DMS 273 (cell line): Measurements from ENCODE around the gene ATP5PD.

Experiments
- DNase-seq: peaks from one replicate; lab custom pipeline; 2025; ENCODE audit not compliant: unreplicated experiment; lab: John Stamatoyannopoulos, UW

Gene ATP5PD

GRCh38 chr17:75046407-75047289, at the start of gene ATP5PD, which contains the start of gene KCTD2:
ATP5PD (minus strand) TSS chr17:75046969; CDS start chr17:75042650, 4,319 bp downstream.
KCTD2 (plus strand) TSS chr17:75047225; CDS start chr17:75047251, 26 bp downstream.
- peak; percentile 99 for DNase-seq

GRCh38 chr17:75096082-75096625, 49.4 kb upstream of the ATP5PD start:
- DNase-seq, result no peak

- DNase-seq, result no peak
Measured at GRCh38 chr17:75094871-75095399, 48.2 kb upstream of the ATP5PD start.

- DNase-seq, result no peak
Measured at GRCh38 chr17:75093548-75094158, 46.9 kb upstream of the ATP5PD start.

GRCh38 chr17:75091855-75092327, 45.1 kb upstream of the ATP5PD start:
- DNase-seq, result no peak

- DNase-seq, result peak; percentile 80
Measured at GRCh38 chr17:75090871-75091854, 44.4 kb upstream of the ATP5PD start.

- no peak for DNase-seq
Measured at GRCh38 chr17:75088465-75089417, 42.0 kb upstream of the ATP5PD start.

GRCh38 chr17:75087558-75088453, 41.0 kb upstream of the ATP5PD start, which contains the start of gene SLC16A5:
SLC16A5 (plus strand) TSS chr17:75087954; CDS start chr17:75093637, 5,683 bp downstream.
- DNase-seq, result no peak

- DNase-seq, result no peak
Measured at GRCh38 chr17:75087182-75087557, 40.4 kb upstream of the ATP5PD start.

GRCh38 chr17:75086496-75087181, 39.9 kb upstream of the ATP5PD start:
- DNase-seq, result no peak

- DNase-seq, result peak; percentile 37
Measured at GRCh38 chr17:75084039-75084660, 37.4 kb upstream of the ATP5PD start.

GRCh38 chr17:75082683-75083082, 35.9 kb upstream of the ATP5PD start:
- DNase-seq, result no peak

- DNase-seq, result peak; percentile 67
Measured at GRCh38 chr17:75081611-75082540, 35.1 kb upstream of the ATP5PD start.

- DNase-seq, result peak; percentile 35
Measured at GRCh38 chr17:75079023-75079373, 32.2 kb upstream of the ATP5PD start.

GRCh38 chr17:75078284-75079022, 31.7 kb upstream of the ATP5PD start:
- DNase-seq, result peak; percentile 35
